NCI-H460 (cell line): ENCODE results near the gene EHD1. TPM values are rescaled to one million over a fixed set of nuclear protein-coding genes. Genes with fewer than 3 reads are reported as not detected.

Experiments used
- DNase-seq: peaks from one replicate; pipeline ENCODE4 v3.0.0-alpha.2; 2016; ENCODE audit warnings: low read depth; ENCODE audit errors: extremely low read depth
- total RNA-seq: library from RNA; depleted of rRNA; stranded (reverse); fragments of >200 nt; shearing (Covaris generic); gene quantifications from 2 replicates; pipeline ENCODE4 v1.2.3, GENCODE V29; 2014

EHD1 gene
- total RNA-seq, 1 experiment from 2014 or later: 20.5 TPM

- DNase-seq: no peak
Observed at GRCh38 chr11:64891880-64892279, 13.5 kb upstream of the EHD1 start.

DNA sequence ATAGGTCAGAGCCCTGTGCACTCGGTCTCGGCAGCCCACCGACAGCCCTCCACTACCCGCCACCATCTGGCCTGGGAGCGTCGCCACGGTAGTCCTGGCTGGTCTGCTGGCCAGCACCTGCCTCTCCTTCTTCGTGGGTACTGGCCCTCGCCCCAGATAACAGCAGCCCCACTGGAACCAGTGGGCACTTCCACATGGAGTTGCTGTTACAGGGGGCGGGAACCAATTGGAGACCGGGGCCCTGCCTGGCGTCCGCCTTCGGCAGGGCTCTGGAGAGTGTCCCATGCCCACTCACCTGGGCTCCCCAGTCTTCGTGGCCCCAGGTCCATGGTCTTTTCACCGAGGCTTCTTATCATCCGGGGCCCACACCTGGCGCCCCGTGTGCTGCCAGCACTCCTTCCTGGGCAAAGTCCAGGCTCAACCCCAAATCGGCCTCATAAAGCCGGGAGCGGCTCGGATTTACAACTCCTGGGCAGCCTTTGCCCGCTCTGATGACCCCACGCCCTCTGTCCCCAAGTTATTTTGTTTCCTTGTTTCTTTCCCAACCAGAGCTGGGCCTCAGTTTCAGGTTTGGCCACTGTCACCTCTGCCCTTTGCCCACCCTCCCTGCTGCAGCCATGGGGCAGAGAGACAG, 12.9 kb upstream of the EHD1 start:
- no peak for DNase-seq

- no peak for DNase-seq
Observed at GRCh38 chr11:64890522-64890939, 12.1 kb upstream of the EHD1 start.

- no peak for DNase-seq
Observed at GRCh38 chr11:64888729-64889511, 10.5 kb upstream of the EHD1 start.

- DNase-seq: no peak
Observed at GRCh38 chr11:64888406-64888728, 9.9 kb upstream of the EHD1 start.

DNA sequence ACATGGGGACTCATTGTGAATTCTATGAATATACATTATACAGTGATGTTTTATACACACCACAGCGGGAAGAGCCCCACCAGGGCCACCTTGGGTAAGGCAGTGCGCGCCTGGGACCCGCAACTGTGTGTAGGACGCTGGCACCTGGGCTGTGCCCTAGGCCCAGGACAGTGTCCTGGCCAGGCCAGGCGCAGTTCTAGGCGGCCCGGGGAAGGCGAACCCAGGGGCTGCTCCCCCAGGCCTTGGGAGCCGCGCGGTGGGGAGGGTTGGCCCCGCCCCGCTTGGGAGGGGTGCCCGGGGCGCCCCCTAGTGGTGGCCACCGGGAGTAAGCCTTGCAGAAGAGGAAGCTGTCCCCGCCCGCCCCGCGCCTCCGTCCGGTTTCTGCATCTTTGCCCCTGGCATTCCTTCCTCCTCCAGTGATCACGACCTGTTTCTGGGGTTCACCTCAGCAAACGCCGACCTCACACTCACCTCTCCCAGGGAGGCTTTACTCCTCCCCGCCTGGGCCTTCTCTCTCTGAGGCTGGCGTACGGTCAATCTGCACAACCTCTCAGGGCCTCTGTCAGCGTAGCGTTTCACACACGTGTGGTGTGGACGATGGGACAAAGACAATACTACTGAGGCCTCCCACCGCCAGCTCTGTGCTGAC, 9.5 kb upstream of the EHD1 start:
- peak; percentile 46 for DNase-seq

DNA sequence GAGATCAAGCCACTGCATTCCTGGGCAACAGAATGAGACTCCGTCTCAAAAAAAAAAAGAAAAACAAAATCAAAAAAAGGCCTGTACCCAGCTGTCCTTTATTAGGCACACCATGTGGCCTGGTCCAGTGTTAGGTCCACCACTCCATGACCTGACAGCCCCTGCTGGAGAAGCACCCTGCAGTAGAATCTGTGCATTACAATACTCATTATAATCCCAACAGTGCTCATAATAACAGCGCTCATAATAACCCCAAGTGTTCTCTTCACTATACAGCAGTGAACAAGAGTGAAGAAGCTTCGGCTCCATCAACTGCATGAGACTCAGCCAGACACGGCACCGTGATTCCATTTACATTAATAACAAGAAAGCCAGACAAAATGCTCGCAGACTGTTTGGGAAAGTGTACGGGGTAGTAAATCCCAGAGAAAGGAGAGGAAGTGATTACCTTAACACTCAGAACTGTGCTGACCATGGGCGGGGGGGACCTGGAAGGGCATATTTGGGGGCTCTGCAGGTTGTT, 8.9 kb upstream of the EHD1 start:
- DNase-seq: no peak

- DNase-seq: peak; percentile 32
Observed at GRCh38 chr11:64885367-64886286, 7.2 kb upstream of the EHD1 start.

GRCh38 chr11:64884019-64884418, 5.6 kb upstream of the EHD1 start:
- DNase-seq: no peak

DNA sequence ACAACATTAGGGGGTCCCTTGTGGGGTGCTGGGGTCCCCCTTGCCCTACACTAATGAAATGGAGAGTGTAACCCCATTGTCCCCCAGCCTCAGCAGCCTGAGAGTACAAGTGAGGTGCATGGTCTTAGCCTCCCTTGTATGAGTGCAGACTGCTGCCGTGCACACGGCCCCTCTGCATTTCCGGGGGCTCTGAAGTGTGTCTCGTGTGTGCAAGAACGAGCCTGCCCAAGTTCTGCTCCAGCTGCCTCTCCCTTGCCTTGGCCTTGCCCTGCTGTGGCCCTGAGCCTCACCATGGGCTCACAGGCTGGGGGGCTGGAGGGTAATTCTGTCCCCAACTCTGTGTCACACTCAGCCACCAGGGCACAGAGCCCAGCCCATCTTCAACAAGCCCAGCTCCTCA, 5.2 kb upstream of the EHD1 start:
- no peak for DNase-seq

DNA sequence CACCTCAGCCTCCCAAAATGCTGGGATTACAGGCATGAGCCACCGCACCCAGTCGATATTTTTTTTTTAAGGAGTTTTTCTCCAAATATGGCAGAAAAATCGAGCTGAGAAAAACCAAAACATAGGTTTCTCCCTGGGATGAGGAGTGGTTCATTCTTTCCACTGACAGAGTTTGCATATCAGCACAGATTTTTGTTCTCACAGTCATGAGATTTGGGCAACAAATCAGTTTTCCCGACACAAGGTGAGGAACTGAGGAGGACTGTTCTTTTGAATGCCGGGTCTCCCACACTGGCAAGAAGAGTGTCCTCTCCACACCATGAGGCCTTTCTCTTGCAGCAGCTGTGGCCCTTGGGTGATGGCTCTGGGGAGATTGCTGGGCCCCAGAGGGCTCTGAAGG, 3.8 kb upstream of the EHD1 start:
- DNase-seq: no peak

- DNase-seq: no peak
Observed at GRCh38 chr11:64881476-64881875, 3.1 kb upstream of the EHD1 start.

DNA sequence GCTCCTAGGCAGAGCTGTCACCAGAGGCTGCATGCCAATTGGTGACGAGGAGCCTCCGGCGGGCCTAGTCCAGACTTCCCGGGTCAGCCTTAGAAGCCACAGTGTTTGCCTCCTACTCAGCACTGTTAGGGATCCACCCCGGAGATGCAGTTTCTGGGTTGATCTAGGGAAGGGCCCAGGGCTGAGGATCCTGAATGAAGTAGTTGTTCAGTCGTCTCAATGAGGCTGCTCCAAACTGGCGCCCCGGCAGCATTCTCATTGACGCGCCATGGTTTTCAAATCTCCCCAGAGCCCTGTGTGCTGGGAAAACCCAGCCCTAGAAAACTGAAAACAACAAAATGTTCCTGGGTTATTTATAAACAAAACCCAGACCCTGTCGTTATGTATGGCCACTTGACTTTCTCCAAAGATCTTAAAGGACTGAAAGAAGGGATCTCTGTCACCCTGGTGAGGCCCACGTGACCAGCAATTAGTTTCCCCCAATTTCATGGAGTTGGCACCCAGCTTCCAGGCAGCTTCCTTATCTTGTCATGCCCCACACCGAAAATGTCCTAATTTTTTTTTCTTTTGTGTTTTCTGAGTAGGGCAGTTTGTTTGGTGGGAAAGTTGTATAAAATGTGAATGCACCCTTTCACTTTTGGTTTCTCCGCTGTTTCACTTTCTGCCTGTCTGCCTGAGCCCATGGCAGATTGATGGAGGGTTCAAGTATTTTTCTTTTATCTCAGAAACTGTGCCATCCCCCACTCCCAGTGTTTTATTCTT, 2.0 kb upstream of the EHD1 start:
- DNase-seq: no peak

- no peak for DNase-seq
Observed at GRCh38 chr11:64879244-64879900, 951 bp upstream of the EHD1 start.

- DNase-seq: no peak
Observed at GRCh38 chr11:64878223-64878493, 263 bp downstream of the EHD1 start.

GRCh38 chr11:64877390-64878222, 815 bp downstream of the EHD1 start:
- no peak for DNase-seq

- no peak for DNase-seq
Observed at GRCh38 chr11:64876835-64877341, 1.5 kb downstream of the EHD1 start.

DNA sequence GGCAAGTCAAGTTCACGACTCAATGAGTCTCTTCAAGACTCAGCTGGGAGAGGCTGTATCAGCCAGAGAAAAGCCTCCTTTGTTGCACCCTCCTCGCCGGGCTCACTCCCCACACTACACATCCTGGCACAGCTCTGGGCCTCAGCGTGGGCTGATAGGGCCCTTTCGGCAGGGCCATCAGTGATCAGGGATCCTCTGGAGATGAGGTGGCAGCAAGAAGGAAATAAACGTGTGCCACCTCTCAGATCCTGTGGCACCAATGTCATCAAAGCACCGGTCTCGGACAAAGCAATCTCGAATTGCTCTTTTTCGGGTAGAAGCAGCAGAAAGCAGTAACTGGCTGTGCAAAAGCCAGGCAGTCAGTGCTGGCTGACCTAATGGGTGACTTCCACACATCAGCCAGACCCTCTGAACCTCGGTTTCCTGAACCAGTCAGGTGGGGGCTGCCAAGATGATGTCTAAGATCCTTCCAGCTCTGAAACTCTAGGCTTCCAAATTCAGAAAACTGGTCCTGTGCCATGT, 2.1 kb downstream of the EHD1 start:
- no peak for DNase-seq
